ENCODE measurements around the gene PLSCR3.

DNA sequence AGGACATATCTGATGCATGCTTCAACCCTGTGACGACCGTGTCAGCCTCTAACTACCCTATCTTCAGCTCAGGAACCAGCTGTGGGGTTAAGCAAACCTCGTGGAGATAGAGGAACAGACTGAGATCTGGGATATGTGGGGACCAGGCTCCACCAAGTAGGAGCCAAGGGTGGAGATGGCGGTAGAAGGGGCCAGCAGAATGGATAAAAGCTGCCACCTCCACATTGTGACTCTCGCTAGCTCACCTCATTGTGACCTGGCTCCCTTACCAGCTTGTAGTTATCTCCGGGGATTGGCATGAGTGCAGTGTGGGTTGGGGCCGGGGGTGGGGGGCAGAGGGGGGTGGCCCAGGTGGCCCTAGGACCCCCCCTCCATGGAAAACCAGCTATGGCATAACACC, 31.0 kb upstream of the PLSCR3 start, which contains the start of gene SPEM2:
- TF ChIP-seq CTCF (conservative IDR thresholded peaks at IDR 0.05 in 1 of 2, IDR thresholded peaks at IDR 0.05 in 1 of 2; ENCODE audit: low read depth in 1 of 2, low read length in 2 of 2) = no peak
- no peak for TF ChIP-seq EZH2 (IDR thresholded peaks at IDR 0.05; ENCODE audit: low read length, missing control alignments)
